ENCODE data around the gene PTK6.

DNA sequence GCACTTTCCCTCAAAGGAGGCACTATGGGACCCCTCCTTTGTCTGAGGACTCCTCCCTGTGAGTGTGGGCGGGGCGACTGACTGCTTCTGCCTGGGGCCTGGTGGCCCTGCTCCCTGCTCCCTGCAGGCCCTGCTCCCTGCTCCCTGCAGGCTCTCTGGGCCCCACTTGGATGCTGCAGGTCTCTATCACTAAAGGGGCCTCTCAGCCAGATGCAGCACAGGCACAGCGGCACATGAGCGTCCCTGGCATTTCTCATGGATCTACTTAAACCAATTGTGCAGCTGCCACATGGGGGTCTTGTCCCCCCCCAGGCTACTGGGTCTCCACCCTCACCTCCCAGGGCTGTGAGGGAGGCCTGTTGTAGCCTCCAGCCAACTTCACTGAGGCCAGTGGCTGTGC, 46.1 kb downstream of the PTK6 start:
- TF ChIP-seq REST (IDR thresholded peaks at IDR 0.05; ENCODE audit: insufficient replicate concordance, low read depth) (no peak), CTCF (IDR thresholded peaks at IDR 0.05; ENCODE audit: insufficient read depth, low read length) (no peak), SPI1 (IDR thresholded peaks at IDR 0.05; ENCODE audit: borderline replicate concordance, low read depth) (no peak), POLR2AphosphoS5 (IDR thresholded peaks at IDR 0.05; ENCODE audit: low read depth) (no peak), GABPA (IDR thresholded peaks at IDR 0.05; ENCODE audit: low read depth) (no peak)
